Thyroid gland (tissue), 4 donors: Measurements from ENCODE around the gene OVCA2. TPM values are rescaled to one million over a fixed set of nuclear protein-coding genes. Genes with fewer than 3 reads are reported as not detected.
"Not testable (repeated sequence)": the region's sequence is repeated elsewhere in the genome, so short reads cannot be mapped to it uniquely, and the experiment has no call there.

Source experiments
- DNase-seq, 2 donors: peaks; one replicate each; pipeline ENCODE4 v3.0.0-alpha.2; 2019
- H3K27ac ChIP-seq, 3 donors: fragments of 200-600 bp; sonication (generic); 1 replicate in 2 of 3; 2 replicates in 1 of 3; pipeline ENCODE4 v1.5.1; 2016 to 2019; ENCODE audit warnings: mild to moderate bottlenecking in 1 of 3, moderate library complexity in 1 of 3
- H3K27me3 ChIP-seq: fragments of 200-600 bp; sonication (generic); one replicate; pipeline ENCODE4 v1.5.1; 2019
- H3K36me3 ChIP-seq, 2 donors: fragments of 200-600 bp; sonication (generic); one replicate each; pipeline ENCODE4 v1.5.1; 2016 to 2019
- H3K4me1 ChIP-seq, 2 donors: fragments of 200-600 bp; sonication (generic); one replicate each; pipeline ENCODE4 v1.5.1; 2017 to 2019
- H3K4me3 ChIP-seq, 3 donors: fragments of 200-600 bp; sonication (generic); replicated peaks in 1 of 3; 1 replicate in 2 of 3; 2 replicates in 1 of 3; pipeline ENCODE4 v1.5.1; 2016; ENCODE audit warnings: mild to moderate bottlenecking in 1 of 3
- H3K9me3 ChIP-seq: fragments of 200-600 bp; sonication (generic); one replicate; pipeline ENCODE4 v1.5.1; 2017
- CTCF ChIP-seq, 6 experiments: fragments of 200-600 bp in 3 of 6; fragments of 450-650 bp in 3 of 6; sonication (generic) in 3 of 6; IDR thresholded peaks; one replicate each; pipeline ENCODE4 v1.5.1; 2016 to 2019; ENCODE audit warnings: antibody characterized with exemption in 6 of 6, mild to moderate bottlenecking in 2 of 6, inconsistent platforms in 1 of 6, moderate library complexity in 1 of 6
- POLR2A ChIP-seq, 2 donors: fragments of 450-650 bp; IDR thresholded peaks; one replicate each; pipeline ENCODE4 v1.6.1; 2017; ENCODE audit warnings: antibody characterized with exemption in 2 of 2, mild to moderate bottlenecking in 2 of 2, moderate library complexity in 1 of 2
- WGBS, 2 donors: methylation state at CpG; one replicate each; pipeline ENCODE4 v1.1.5; 2017; 5-methylcytosine and 5-hydroxymethylcytosine counted together
- intact Hi-C: fragments of 100-400 bp; cut with DNase I; formaldehyde crosslinking; loops from one replicate; pipeline ENCODE4 v1.15.1; 2023
- total RNA-seq, 4 donors: library from RNA; depleted of rRNA; stranded (reverse); fragments of >200 nt; gene quantifications; one replicate each; pipeline ENCODE4 v1.2.3, GENCODE V29; 2016

The OVCA2 gene
- total RNA-seq, 4 donors from 2014 or later, result 37.6 to 54.1 (median 47.3) TPM

- Histone ChIP-seq H3K27me3 (no peaks in the 10 kb centered on the region), H3K27ac (no peak overlapping the region), H3K4me3 (no peak overlapping the region), H3K4me1 (peaks cover 8 to 20% of the 10 kb centered on the region in 2 donors), H3K36me3 (no peaks in the 10 kb centered on the region), H3K9me3 (no peaks in the 10 kb centered on the region)
- intact Hi-C loops, result no loop called here
- 89 to 90% methylated on average over 15 of the region's 15 CpGs for WGBS, 2 donors
- no peak for DNase-seq
- TF ChIP-seq POLR2A (IDR thresholded peaks at IDR 0.05), result no peak
- TF ChIP-seq CTCF (IDR thresholded peaks at IDR 0.05), result no peak
Measured at GRCh38 chr17:2008332-2009126, 33.3 kb upstream of the OVCA2 start.

- Histone ChIP-seq H3K4me3 (no peak overlapping the region), H3K27me3 (no peaks in the 10 kb centered on the region), H3K4me1 (peaks cover 8 to 26% of the 10 kb centered on the region in 2 donors), H3K36me3 (no peaks in the 10 kb centered on the region), H3K27ac (no peak overlapping the region), H3K9me3 (no peaks in the 10 kb centered on the region)
- no peak for DNase-seq
- intact Hi-C loops, result no loop called here
- WGBS, 2 donors, result 96 to 98% methylated on average over 8 to 9 of the region's 10 CpGs
- TF ChIP-seq POLR2A (IDR thresholded peaks at IDR 0.05), result no peak
- TF ChIP-seq CTCF (IDR thresholded peaks at IDR 0.05), result no peak
Measured at GRCh38 chr17:2009737-2010136, 32.1 kb upstream of the OVCA2 start.

GRCh38 chr17:2011411-2012371 lies 30.1 kb upstream of the OVCA2 start:
- Histone ChIP-seq H3K9me3 (no peaks in the 10 kb centered on the region), H3K27ac (peak overlapping the region in 2 of 3 donors; percentile 66 to 68), H3K36me3 (no peaks in the 10 kb centered on the region), H3K4me1 (peaks cover 8 to 26% of the 10 kb centered on the region in 2 donors), H3K27me3 (no peaks in the 10 kb centered on the region), H3K4me3 (no peak overlapping the region)
- TF ChIP-seq POLR2A (IDR thresholded peaks at IDR 0.05) (no peak), CTCF (IDR thresholded peaks at IDR 0.05) (no peak)
- intact Hi-C loops, result no loop called here
- 36% methylated on average over 24 of the region's 24 CpGs for WGBS, 2 donors
- peak in 1 of 2 donors; percentile 28 for DNase-seq

GRCh38 chr17:2012499-2012898 lies 29.3 kb upstream of the OVCA2 start:
- TF ChIP-seq POLR2A (IDR thresholded peaks at IDR 0.05), result no peak
- TF ChIP-seq CTCF (IDR thresholded peaks at IDR 0.05), result no peak
- no peaks in the 10 kb centered on the region for H3K9me3 ChIP-seq
- no peaks in the 10 kb centered on the region for H3K36me3 ChIP-seq
- DNase-seq, result no peak
- H3K4me1 ChIP-seq, result peaks cover 8 to 26% of the 10 kb centered on the region in 2 donors
- H3K4me3 ChIP-seq, result no peak overlapping the region
- WGBS, 2 donors, result 90 to 92% methylated on average over 4 of the region's 4 CpGs
- H3K27ac ChIP-seq, result peak overlapping the region in 1 of 3 donors; percentile 68
- no peaks in the 10 kb centered on the region for H3K27me3 ChIP-seq
- intact Hi-C loops, result no loop called here

GRCh38 chr17:2013220-2013993 lies 28.4 kb upstream of the OVCA2 start:
- H3K4me1 ChIP-seq, result peaks cover 8 to 26% of the 10 kb centered on the region in 2 donors
- DNase-seq, H3K27ac ChIP-seq, H3K4me3 ChIP-seq, H3K9me3 ChIP-seq, intact Hi-C loops, H3K27me3 ChIP-seq, H3K36me3 ChIP-seq: not testable (repeated sequence)
- WGBS, 2 donors, result 90 to 94% methylated on average over 5 to 6 of the region's 6 CpGs
